GM21528 (cell line): ENCODE results near the gene ATP10A.
"Not testable (repeated sequence)": the region's sequence is repeated elsewhere in the genome, so short reads cannot be mapped to it uniquely, and the experiment has no call there.

Experiments used
- ATAC-seq: cut with Tn5 transposase; IDR thresholded peaks from one replicate; pipeline ENCODE4 v1.9.1; 2021; ENCODE audit warnings: mild to moderate bottlenecking, moderate library complexity; ENCODE audit not compliant: unreplicated experiment, low FRiP score

ATP10A gene

DNA sequence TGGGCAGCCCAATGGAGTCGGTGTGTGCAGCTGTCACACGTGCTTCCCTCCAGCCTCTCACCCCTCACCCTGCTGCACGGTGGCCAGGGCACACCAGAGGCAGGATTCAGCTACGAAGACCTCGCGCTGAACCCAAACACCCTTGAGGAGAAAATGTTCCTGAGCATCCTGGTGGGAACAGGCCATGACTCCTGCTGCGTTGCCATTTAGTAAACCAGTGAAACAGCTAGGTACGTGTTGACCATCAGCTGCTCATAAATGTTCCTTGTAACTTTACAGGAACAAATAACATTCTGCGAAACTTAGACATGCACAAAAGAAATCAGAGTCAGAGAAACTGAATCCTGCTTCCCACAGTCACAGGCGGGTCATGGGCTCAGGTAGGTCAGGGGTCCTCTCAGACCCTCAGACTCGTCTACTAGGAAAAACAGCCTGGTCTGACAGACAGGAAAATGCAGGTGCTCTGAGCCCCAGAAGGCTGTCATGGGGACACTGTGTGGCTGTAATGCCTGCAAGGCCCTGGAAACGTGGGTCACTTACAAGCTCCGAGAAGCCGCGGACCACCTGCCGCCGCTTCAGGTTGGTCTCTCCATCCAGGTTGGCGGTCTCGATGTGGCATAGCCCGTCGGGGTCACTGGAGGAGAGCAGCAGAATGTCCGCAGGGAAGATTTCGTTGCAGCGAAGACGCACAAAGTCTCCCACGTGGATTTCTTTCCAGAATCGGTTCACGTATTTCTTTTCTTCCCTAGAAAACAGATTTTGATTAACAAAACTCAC, 82.5 kb downstream of the ATP10A start:
- ATAC-seq: no peak

DNA sequence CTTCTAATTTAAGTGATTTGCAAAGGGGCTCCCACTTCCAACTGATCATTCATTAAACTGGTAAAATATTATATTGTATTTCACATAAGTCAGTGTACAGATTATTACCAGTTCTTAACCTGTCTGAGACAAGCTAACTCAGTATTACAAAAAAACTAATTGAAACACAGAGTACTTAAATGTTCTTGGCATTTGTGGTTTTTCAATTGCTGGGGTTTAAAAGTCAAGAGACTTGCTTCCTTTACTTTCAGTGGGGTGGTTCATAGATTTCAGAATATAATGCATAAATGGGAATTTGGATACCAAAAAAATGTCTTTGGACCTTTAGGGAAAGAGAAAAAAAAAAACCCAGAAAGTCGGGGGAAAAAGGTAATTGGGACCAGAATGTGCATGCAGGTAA, 85.0 kb downstream of the ATP10A start:
- no peak for ATAC-seq

DNA sequence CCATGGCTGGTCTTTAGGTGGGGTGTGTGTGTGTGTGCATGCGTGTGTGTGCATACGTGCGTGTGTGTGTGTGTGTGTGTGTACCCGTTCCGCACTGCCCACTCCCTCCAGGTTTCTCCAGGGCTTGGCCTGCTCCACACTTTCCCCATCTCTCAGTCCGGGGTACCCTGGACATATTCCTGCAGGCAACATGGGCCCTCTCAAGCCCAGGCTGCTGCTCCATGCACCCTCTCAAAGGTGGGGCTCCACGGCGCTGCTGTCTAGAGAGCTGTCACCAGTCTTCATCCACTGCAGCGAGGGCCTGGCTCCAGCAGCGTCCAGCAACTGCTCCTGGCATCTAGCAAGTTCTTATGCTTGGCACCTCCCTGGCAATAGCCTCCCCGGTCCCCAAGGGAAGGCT, 86.1 kb downstream of the ATP10A start:
- ATAC-seq: no peak

DNA sequence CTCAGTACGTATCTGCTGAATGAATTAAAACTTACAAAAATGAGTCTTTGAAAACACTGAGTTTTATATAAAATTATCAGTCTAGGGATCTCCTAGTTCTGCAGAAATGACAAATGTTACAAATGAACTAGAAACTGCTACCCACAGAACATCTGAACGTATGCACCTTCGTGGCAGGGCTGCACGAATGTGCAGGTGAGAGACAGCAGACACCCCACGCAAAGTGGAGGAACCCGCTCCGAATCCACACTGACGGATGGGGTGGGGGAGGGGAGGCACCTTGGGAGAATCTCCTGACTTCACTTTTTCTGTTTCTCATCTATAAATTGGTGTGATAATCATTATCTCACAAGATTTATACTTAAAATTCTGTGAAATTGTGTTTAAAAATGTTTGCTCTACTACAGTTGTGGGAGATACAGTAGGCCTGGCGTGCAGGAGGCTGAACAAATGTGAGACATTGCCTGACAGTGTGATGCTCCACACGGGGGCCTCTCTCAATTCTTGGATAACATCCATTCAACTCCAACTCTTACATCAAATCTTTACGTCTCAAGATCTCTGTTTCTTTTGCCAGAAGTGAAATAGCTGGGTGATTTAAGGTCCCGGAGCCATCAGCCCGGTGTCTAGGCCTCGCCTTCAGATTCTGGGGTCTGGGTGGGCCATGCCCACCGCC, 86.9 kb downstream of the ATP10A start:
- no peak for ATAC-seq

DNA sequence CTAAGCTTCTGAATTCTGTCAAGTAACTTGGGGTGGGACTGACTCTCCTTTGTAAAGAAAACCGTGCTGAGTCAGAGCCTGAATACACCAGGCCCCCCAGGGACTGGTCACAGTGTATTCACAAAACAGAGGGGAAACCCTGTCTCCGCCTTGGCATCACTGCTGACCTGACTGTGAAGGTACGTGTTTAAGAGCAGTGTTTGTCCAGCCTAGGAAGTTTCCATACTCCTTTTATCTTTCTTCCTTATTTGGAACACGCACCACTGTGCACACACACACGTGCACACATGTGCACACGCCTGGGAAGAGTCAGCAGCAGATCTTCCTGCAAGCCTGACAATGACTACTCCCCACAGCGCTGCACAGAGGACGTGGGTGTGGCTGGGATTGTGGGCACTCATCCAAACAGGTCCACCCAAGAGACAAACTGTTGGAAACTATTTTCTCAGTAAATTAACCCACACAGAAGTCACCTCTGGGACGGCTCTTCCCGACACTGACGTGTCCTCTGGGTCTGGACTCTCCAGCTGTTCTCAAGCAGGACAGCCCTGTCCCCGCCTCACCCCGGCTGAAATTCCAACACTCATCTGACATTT, 87.7 kb downstream of the ATP10A start:
- ATAC-seq: no peak

DNA sequence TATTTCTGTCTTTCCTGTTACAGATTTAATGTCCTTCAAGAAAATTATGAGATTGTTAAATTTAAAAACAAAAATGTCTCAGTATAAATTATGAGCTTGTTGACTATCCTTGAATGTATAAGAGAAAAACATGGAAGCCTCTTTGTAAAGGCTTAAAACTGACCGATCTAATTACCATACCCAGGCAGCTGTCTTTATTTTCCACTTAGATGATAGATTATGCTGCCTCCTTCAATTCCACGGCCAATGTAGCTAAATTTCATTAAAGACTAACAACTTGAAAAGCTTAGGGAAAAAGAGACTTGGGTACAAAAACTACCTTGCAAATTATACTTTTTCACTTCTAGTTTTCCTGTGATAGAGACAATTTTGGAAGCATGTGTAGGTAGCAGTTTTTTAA, 88.3 kb downstream of the ATP10A start:
- no peak for ATAC-seq

DNA sequence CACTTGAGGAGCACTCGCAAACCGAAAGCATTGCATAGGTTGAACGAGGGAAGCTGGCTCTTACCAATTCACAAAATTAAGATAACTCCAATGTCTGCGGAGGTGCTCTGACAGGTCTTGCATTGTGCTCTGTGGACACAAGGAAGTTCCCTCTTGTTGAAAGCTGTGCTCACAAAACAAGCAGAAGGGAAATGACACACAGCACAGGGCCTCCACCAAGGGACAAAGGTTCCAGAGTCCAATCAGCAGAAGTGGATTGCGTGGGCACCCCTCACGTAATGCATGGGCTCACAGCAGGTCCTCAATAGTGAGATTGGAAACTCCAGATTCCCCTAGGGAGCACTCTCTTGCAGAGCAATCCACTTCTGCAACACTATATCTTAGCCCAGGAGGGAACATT, 89.9 kb downstream of the ATP10A start:
- no peak for ATAC-seq

DNA sequence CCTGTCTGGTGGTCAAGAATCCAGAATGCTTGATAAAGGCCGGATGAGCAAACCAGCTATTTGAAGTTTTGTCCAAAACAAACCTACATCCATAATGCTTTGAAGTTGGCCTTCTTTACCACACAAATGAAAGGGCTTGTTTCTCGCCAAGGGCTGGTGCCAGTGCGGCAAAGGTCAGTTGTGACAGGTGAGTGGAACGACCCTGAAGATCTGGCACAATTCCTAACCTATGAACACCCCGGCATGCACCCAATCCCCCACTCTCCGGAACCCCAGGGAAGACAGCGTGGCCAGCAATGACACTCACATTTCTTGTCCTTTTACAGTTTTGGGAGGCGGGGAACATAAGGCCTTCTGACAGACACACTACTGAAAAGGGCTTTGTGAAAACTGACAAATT, 90.6 kb downstream of the ATP10A start:
- no peak for ATAC-seq

DNA sequence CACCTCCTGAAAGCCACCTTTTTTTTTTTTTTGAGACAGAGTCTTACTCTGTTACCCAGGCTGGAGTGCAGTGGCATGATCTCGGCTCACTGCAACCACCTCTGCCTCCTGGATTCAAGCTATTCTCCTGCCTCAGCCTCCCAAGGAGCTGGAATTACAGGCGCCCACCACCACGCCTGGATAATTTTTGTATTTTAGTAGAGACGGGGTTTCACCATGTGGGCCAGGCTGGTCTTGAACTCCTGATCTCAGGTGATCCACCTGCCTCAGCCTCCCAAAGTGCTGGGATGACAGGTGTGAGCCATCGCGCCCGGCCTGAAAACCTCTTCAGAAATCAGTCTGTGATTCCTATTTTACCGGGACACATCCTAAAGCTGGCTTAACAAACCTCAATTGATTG, 91.4 kb downstream of the ATP10A start:
- ATAC-seq: not testable (repeated sequence)

DNA sequence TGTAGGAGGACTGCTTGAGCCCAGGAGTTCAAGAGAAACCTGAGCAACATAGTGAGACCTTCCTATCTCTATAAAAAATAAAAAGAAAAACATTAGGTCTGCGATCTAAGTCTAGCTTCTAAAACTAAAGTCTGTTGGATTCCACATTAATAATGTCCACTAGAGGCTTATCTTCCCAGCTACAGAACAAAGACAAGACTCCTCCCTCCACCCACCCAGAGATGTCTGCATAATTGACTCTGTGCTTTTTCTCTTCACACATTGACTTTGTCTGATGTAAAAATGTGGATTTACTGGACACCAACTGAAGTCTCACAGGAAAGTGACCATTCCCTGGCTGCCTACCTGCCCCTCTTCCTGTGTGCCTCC, 91.8 kb downstream of the ATP10A start:
- ATAC-seq: no peak

DNA sequence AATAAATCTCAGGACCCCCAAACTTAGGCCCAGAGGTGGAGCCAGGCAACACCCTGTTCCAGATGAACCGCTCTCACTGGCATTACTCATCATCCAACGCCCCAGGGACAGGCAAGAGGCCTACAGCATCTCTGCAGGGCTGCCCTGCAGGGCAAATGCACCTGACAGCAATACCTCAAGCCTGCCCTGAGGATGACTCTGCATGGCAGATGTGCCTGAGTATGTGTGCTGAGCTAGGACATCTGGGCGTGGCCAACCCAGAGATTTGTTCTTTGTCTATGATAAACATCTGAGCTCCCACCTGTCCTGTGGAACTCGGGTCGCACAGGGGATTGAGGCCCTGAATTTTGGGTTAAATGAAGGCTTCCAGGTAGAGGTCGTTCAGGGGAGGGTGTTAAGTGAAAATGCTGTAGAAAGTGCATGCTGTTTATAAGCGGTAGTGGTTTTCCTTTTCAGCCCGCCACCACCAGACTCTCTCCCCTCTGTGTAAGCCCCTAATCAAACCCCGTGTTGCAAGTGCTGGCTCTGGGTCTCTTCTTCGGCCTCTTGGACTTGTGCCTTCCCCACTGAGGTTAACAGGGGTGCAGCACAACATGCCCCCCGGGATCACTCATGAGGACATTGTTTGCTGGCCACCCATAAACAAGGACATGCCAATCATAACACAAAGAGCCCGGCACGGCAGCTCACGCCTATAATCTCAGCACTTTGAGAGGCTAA, 92.3 kb downstream of the ATP10A start:
- no peak for ATAC-seq

DNA sequence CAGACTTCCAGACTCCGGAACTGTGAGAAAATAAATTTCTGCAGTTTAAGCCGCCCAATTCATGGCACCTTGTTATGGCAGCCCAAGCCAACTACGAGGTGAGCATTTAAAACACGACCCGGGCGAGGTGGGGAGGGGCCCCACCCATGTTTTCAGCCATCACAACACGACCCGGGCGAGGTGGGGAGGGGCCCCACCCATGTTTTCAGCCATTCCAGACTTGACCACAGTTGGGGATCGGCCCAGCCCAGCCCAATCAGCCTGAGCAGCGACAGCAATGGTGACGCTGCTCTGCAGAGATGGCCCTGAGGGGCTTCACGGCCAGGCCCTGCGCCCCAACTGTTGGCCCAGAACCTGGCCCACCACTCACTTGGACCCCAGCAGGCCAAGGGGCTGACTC, 93.1 kb downstream of the ATP10A start:
- no peak for ATAC-seq

DNA sequence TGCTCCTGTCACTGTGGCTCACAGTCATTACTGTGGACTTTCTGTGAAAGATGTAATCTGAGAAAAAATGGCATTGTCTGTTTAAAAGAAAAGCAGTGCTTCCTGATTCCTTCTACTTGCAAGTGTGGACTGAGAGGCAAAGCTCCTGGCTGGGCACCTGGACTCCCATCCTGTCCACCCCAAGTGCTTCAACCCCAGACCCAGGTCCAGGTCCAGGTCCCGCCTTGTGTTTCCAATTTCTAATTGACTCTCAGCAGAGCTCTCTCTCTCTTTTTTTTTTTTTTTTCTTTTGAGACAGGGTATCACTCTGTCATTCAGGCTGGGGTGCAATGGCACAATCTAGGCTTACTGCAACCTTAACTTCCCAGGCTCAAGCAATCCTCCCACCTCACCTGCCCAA, 94.9 kb downstream of the ATP10A start:
- ATAC-seq: no peak

DNA sequence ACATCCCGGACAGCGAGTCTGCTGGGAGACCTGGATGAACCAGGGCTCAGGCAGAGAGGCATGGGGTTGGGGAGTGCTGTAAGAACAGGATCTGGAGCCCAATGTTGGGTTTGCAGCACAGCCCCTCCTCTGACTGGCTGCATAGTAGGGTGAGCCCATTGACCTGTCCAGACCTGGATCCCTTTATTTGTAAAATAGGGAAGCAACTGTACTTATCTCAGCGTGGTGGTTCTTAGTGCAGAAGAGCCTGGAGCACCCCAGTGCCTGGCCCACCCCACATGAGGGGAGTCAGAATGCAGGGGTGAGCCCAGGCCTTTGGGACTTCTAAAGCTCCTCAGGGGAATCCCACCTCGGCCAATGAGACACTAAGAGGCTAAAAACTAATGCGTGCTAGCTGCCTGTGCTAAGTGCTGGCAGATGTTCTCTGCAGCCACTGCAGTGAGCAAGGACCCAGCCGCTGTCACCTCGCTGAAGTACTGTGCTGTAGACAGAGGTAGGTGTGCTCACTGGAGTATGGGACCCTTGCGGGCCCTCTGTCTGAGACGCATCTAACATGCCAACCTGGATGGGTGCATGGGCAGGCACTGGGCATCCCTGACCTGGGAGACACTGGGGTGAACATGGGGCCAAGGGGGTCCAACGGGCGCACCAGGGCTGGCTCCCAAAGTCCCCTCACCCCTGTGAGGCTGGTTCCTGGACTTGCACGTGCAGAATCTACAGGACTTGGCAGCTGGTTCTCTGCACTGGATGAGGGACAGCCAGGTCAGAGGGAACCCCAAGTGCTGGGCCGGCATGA, 95.6 kb downstream of the ATP10A start:
- no peak for ATAC-seq

DNA sequence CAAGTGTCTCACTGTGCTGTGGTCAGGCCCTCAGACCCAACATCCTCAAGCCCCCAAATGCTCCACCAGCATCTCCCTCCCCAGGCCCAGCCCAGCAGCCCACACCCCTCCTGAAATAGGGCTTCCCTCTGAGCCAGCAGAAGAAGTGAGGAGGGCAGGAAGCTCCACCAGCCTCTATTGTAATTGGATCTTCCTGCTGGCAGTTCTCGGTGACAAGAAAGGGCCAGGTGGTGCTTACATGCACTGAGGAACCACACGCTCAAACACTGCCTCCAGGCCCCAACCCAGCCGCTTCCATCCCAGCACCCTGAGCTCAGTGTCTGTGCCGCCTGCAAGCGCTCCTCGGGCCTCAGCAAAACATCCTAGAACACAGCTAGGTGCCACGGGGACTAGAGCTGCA, 96.7 kb downstream of the ATP10A start:
- ATAC-seq: no peak

DNA sequence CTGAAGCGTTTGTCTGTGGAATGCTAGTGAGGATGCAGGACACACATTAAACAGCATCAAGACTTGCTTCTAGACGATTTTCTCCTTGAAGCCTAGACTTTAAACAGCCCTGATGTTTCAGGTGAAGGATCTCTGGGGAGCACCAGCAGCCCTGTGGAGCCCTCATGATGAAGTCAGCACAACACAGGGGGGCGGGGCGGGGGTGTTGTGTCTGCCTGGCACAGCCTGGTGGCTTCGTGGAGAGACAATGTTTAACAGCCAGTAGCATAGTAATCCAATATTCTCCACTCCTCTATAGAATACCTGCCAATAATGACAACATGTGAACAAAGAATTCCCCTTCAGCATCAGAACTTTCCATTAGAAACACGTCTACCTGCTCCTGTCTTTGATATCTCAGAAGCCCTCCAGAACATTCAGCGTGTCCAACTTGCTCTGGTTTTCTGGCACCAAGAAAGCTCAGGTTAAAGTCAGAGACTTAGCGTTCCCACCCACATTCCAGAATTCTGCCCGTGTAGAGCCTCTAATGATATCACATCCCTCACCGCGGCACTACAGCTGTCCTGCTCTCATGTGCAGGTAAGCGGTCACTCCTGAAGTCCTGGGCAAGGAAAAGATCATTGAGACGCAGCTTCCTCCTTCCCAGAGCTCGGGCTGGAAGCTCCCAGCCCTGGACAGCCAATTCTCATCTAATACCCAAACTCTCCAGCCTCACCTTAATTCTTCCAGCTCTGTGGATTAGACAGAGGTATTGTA, 98.0 kb downstream of the ATP10A start:
- no peak for ATAC-seq

DNA sequence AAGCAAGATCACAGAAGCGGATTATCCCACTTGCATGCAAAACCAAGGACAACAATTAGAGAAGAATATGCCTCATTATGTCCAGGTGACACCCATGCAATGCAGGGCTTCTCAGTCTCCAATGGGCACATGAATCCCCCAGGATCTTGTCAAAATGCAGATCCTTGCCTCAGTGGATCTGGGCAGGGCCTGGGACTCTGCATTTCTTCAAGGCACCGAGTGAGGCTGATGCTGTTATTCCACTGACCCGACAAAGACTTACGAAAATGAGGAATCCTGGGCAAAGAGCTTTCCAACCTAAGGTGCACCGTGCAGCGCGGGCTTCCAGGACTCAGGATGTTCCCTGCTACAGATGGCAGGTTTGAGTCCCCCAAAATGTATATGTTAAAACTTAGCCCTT, 99.2 kb downstream of the ATP10A start:
- ATAC-seq: no peak

DNA sequence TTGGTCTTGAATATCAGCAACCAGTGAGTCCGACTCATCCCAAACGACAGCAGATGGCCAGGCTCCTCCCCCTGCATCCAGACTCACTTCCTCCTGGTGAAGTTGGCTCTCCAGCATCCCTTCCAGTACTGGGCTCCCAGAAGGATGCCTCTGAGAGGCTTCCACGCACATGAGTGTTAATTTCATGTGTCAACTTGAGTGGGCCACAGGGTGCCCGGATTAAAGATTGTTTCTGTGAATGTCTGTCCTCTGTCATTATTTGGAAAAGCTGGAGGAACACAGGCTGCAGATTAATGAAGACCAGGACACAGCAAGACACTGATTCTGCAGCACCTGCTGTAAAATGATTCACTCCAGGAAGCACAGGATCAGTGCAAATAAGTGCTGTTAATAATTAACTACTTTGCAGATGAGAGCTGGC, 99.8 kb downstream of the ATP10A start:
- no peak for ATAC-seq

DNA sequence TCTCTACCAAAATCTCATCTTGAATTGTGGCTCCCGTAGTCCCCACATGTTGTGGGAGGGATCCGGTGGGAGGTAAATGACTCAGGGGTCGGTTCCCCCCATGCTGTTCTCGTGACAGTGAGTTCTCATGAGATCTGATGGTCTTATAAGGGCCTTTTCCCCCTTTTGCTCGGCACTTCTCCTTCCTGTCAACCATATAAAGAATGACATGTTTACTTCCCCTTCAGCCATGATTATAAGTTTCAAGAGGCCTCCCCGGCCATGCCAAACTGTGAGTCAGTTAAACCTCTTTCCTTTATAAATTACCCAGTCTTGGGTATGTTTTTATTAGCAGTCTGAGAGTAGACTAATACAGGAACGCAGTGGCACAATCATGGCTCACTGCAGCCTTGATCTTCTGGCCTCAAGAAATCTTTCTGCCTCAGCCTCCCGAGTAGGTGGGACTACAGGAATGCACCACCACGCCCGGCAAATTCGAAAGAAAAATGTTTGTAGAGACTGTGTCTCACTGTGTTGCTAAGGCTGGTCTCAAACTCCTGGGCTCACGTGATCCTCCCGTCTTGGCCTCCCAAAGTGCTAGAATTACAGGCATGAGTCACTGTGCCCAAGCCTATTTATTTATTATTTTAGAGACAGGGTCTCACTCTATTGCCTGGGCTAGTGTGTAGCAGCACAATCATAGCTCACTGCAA, 101.0 kb downstream of the ATP10A start:
- no peak for ATAC-seq
